ENCODE data around the gene ATAD3A. TPM values are rescaled to one million over a fixed set of nuclear protein-coding genes. Genes with fewer than 3 reads are reported as not detected.

ATAD3A gene
- total RNA-seq, 2 donors from 2014 or later: 15.8 to 20.8 TPM

DNA sequence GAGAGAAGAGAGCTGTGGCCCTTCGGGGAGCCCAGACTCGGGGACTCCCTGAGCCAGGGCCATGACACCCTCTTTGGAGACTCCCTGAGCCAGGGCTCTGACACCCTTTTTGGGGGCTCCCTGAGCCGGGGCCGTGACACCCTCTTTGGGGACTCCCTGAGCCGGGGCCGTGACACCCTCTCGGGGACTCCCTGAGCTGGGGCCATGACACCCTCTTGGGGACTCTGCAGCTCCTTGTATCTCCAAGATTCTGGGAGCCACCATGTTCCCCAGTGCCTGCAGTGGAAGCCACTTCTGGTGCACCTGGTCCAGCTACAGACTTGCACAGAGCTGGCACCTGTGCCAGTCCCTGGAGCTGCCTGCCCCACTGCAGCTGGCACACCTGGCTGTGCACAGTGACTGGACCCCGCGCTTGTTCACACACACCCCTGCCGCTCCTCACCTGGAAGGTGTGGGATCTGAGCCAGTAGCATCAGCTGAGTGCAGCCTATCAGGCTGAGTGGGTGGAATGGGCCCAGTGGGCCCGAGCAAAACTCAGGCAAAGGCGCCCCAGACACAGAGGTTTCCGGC, 66.5 kb downstream of the ATAD3A start:
- H3K27ac ChIP-seq: no peak overlapping the region
- H3K4me1 ChIP-seq: peaks cover 12% of the 10 kb centered on the region
- H3K27me3 ChIP-seq: no peaks in the 10 kb centered on the region
- no peak for ATAC-seq
- no peaks in the 10 kb centered on the region for H3K36me3 ChIP-seq (replicated peaks in 1 of 2; ENCODE audit: insufficient read depth in 1 of 2, low read depth in 2 of 2)
- no peak overlapping the region for H3K4me3 ChIP-seq
- WGBS, 2 donors: 76 to 77% methylated on average over 4 to 13 of the region's 13 CpGs
- no peak for DNase-seq
- intact Hi-C loops (cut with DNase I): no loop called here
- TF ChIP-seq, protein P1, sequence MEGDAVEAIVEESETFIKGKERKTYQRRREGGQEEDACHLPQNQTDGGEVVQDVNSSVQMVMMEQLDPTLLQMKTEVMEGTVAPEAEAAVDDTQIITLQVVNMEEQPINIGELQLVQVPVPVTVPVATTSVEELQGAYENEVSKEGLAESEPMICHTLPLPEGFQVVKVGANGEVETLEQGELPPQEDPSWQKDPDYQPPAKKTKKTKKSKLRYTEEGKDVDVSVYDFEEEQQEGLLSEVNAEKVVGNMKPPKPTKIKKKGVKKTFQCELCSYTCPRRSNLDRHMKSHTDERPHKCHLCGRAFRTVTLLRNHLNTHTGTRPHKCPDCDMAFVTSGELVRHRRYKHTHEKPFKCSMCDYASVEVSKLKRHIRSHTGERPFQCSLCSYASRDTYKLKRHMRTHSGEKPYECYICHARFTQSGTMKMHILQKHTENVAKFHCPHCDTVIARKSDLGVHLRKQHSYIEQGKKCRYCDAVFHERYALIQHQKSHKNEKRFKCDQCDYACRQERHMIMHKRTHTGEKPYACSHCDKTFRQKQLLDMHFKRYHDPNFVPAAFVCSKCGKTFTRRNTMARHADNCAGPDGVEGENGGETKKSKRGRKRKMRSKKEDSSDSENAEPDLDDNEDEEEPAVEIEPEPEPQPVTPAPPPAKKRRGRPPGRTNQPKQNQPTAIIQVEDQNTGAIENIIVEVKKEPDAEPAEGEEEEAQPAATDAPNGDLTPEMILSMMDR (IDR thresholded peaks at IDR 0.05): no peak
- no peak for TF ChIP-seq POLR2A (IDR thresholded peaks at IDR 0.05)
- no peaks in the 10 kb centered on the region for H3K9me3 ChIP-seq

DNA sequence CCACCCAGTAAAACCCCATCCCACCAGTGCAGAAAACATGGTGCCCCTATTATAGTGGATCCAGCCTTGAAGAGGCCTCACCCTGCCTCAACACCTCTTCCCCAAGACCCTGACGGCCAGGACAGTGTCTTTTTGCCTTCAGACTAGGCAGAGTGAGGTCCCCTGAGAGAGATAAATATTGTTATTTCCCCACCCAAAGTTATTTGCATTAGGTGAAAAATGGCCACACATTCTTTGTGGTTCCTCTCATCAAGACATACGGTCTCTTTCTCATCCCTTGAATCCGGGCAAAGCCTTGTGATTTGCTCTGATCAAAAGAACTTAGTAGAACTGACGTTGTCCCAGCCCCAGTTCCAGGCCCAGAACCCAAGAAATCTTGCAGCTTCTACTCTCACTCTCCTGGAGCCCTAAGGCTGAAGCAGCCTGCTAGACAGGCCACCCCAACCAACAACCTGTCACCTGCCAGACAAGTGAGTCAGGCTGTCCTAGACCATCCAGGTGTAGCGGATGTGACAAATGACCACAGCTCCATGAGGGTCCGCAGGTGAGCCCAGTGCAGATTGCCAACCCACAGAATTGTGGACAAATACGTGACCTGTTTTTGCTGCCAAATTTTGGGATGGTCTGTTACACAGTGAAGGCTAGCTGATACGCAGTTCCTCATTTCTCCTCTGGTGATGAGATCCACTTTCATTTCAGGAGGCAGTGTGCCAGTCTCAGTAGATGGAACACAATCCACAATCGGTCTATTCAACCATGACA, 70.8 kb downstream of the ATAD3A start:
- no peak overlapping the region for H3K27ac ChIP-seq
- ATAC-seq (no peak), DNase-seq (no peak)
- intact Hi-C loops (cut with DNase I): no loop called here
- no peak for TF ChIP-seq POLR2A (IDR thresholded peaks at IDR 0.05)
- TF ChIP-seq, protein P1 (IDR thresholded peaks at IDR 0.05): no peak
- no peak overlapping the region for H3K4me3 ChIP-seq
- H3K4me1 ChIP-seq: no peaks in the 10 kb centered on the region
- no peaks in the 10 kb centered on the region for H3K9me3 ChIP-seq
- no peaks in the 10 kb centered on the region for H3K36me3 ChIP-seq (replicated peaks in 1 of 2; ENCODE audit: insufficient read depth in 1 of 2, low read depth in 2 of 2)
- WGBS, 2 donors: 65 to 69% methylated on average over 7 to 9 of the region's 9 CpGs
- no peaks in the 10 kb centered on the region for H3K27me3 ChIP-seq

DNA sequence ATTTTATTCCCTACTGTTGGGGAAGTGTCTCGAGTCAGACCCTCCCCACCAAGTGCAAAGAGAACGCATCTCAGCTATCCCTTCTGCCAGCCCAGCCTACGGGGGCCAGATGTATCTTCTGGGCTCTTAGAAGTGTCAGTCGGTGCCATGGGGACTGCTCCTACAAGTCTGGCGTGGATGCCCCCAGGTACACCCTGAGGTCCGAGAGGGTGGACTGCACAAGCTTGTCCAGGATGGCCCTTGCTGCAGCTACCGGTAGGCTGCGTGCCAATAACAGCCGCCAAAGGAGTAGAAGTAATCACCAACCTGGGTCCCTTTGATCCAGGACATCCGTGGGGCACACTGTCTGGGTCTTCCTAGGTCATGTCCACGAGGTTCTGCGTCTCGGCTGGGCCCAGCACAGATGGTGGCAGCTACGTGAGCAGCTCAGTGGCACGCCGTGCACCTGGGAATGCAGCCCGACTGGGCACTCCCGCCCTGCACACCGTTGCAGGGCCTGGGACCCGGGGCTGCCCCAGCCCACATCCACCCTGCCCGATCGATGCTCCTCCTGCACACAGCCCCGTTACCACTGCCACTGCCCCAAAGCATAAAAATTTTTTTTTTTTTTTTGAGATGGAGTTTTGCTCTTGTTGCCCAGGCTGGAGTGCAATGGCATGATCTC, 71.5 kb downstream of the ATAD3A start:
- no peak for DNase-seq
- no peaks in the 10 kb centered on the region for H3K4me1 ChIP-seq
- no peaks in the 10 kb centered on the region for H3K36me3 ChIP-seq (replicated peaks in 1 of 2; ENCODE audit: insufficient read depth in 1 of 2, low read depth in 2 of 2)
- H3K4me3 ChIP-seq: no peak overlapping the region
- no peaks in the 10 kb centered on the region for H3K27me3 ChIP-seq
- no peaks in the 10 kb centered on the region for H3K9me3 ChIP-seq
- WGBS, 2 donors: 81% methylated on average over 12 to 23 of the region's 23 CpGs
- TF ChIP-seq POLR2A (IDR thresholded peaks at IDR 0.05): no peak
- intact Hi-C loops (cut with DNase I): no loop called here
- H3K27ac ChIP-seq: no peak overlapping the region
- ATAC-seq: no peak

Other genes with a start within 250 kb of the ATAD3A start
- gene UBE2J2, start 238.3 kb upstream of the ATAD3A start, total RNA-seq: 10 to 100 TPM; 23.6 to 39.2 TPM
- 1 to 10 TPM; 4.0 to 4.2 TPM for gene SCNN1D, start 231.7 kb upstream of the ATAD3A start, total RNA-seq
- gene ACAP3, start 204.2 kb upstream of the ATAD3A start, total RNA-seq: 10 to 100 TPM; 37.9 to 53.7 TPM
- gene PUSL1, start 203.6 kb upstream of the ATAD3A start, total RNA-seq: 10 to 100 TPM; 20.2 to 20.8 TPM
- gene INTS11, start 187.5 kb upstream of the ATAD3A start, total RNA-seq: 100 to 1,000 TPM in 1 of 2 donors, 10 to 100 TPM in 1; 89.0 to 189 TPM
- 10 to 100 TPM; 15.6 to 33.0 TPM for gene CPTP, start 187.4 kb upstream of the ATAD3A start, total RNA-seq
- under 1 TPM in 1 of 2 donors, not detected in 1; 0.26 TPM for gene TAS1R3, start 180.9 kb upstream of the ATAD3A start, total RNA-seq
- 10 to 100 TPM; 58.1 to 84.4 TPM for gene DVL1, start 162.7 kb upstream of the ATAD3A start, total RNA-seq
- gene MXRA8, start 153.6 kb upstream of the ATAD3A start, total RNA-seq: 10 to 100 TPM; 23.3 to 48.5 TPM
- gene AURKAIP1, start 137.0 kb upstream of the ATAD3A start, total RNA-seq: 10 to 100 TPM; 79.4 to 93.7 TPM
- 100 to 1,000 TPM; 225 to 246 TPM for gene CCNL2, start 112.8 kb upstream of the ATAD3A start, total RNA-seq
- gene MRPL20, start 104.9 kb upstream of the ATAD3A start, total RNA-seq: 10 to 100 TPM; 72.8 to 85.9 TPM
- 10 to 100 TPM; 11.2 to 15.5 TPM for gene ANKRD65, start 90.9 kb upstream of the ATAD3A start, total RNA-seq
- gene VWA1, start 76.5 kb upstream of the ATAD3A start, total RNA-seq: 10 to 100 TPM; 47.1 to 55.5 TPM
- 1 to 10 TPM; 1.6 to 2.3 TPM for gene ATAD3C, start 62.5 kb upstream of the ATAD3A start, total RNA-seq
- gene ATAD3B, start 40.4 kb upstream of the ATAD3A start, total RNA-seq: 10 to 100 TPM; 16.6 to 37.2 TPM
- 1 to 10 TPM; 1.0 to 3.6 TPM for gene TMEM240, start 28.5 kb downstream of the ATAD3A start, total RNA-seq
- gene SSU72, start 62.7 kb downstream of the ATAD3A start, total RNA-seq: 100 to 1,000 TPM in 1 of 2 donors, 10 to 100 TPM in 1; 82.1 to 113 TPM
- 1 to 10 TPM; 1.3 to 2.3 TPM for gene FNDC10, start 88.0 kb downstream of the ATAD3A start, total RNA-seq
- gene MIB2, start 103.3 kb downstream of the ATAD3A start, total RNA-seq: 100 to 1,000 TPM in 1 of 2 donors, 10 to 100 TPM in 1; 57.6 to 101 TPM
- gene MMP23B, start 120.0 kb downstream of the ATAD3A start, total RNA-seq: 1 to 10 TPM in 1 of 2 donors, under 1 TPM in 1; 0.99 to 1.8 TPM
- gene CDK11B, start 146.8 kb downstream of the ATAD3A start, total RNA-seq: 10 to 100 TPM; 14.5 to 45.5 TPM
- gene SLC35E2B, start 180.6 kb downstream of the ATAD3A start, total RNA-seq: 10 to 100 TPM; 30.6 to 56.7 TPM
- gene CDK11A, start 212.2 kb downstream of the ATAD3A start, total RNA-seq: 10 to 100 TPM; 35.8 to 38.9 TPM